HG02870 (cell line): ENCODE data around the gene POU4F2.

Experiments
- ATAC-seq: cut with Tn5 transposase; IDR thresholded peaks from one replicate; pipeline ENCODE4 v1.9.1; 2021; ENCODE audit warnings: mild to moderate bottlenecking, moderate library complexity; ENCODE audit not compliant: unreplicated experiment

POU4F2 gene, protein sequence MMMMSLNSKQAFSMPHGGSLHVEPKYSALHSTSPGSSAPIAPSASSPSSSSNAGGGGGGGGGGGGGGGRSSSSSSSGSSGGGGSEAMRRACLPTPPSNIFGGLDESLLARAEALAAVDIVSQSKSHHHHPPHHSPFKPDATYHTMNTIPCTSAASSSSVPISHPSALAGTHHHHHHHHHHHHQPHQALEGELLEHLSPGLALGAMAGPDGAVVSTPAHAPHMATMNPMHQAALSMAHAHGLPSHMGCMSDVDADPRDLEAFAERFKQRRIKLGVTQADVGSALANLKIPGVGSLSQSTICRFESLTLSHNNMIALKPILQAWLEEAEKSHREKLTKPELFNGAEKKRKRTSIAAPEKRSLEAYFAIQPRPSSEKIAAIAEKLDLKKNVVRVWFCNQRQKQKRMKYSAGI

GRCh38 chr4:146638786-146639505 is at the start of gene POU4F2:
Gene POU4F2 (plus strand): TSS chr4:146638893. CDS start chr4:146639141, 248 bp downstream.
- no peak for ATAC-seq

DNA sequence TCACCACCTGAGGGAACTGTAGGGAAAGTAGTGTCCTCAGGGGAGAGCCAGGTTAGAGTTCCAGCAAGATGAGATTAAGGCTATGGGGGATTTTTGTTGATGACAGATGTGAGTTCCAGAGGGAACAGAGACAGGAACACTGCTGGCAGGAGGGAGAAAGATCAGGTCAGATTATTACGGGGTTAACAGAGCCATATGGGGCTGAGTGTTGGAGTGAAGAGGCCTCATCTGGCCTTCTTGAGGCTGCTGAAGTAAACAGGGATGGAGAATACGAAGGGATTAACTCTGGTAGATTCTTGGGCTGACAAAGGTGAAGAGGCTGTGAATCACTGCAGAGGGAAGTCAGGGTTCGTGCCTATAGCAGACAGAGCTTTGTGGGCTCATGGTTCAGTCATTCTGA is 47.9 kb upstream of the POU4F2 start:
- ATAC-seq: no peak

DNA sequence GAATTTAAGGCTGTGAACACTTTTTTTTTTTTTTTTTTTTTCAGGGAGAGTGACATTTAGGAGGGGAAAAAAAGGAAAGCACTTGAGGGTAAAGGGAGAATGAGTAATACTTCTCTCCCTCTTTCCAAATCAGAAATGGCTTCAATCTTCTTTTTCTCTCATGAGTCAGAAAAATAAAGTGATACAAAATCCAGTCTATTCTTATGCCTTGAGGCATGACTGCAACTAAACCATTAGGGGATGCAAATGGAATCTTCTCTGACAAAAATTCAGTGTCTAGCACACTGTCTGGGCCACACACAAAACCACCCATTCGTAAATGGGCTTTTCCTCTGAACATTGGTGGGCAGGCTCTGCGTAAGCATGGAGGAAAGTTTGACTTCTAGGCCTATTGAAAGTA is 46.7 kb upstream of the POU4F2 start:
- ATAC-seq: no peak

- ATAC-seq: no peak
These were observed 5.8 kb upstream of the POU4F2 start for GRCh38 chr4:146632770-146633470.

- ATAC-seq: no peak
These were observed 5.3 kb upstream of the POU4F2 start for GRCh38 chr4:146633471-146633800.

GRCh38 chr4:146634825-146635224 is 3.9 kb upstream of the POU4F2 start:
- no peak for ATAC-seq

DNA sequence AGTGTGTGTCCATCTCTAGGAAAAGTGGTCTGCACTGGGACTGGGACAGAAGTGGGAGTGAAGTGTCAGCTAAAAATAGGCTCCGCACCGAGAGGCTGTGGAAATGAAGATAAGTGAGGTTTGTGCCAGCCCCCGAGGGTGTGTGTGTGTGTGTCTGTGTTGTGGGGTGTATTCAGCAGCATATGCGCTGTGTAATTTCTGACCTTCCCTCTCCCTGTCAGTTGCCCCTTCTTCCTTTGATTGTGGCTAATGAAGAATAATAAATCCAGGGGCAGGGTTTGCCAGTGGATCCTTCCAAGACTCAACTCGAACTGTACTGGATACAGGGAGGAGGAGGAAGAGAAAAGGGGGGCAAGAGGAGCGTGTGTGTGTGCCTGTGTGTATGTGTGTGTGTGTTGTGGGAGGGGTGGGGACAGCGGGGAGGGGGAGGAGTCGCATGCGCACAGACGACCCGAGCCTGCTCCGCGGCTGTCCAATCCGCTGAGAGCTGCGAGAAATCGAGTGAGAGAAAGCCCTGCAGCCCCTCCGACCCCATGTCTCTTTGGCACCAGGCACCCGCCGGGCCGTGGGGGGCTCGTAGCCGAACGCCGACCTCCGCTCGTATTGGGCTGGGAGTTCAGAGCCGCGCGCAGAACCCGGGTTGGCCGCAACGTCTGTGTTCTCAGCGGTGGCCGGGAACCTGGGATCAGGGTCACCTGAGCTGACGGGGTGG is 916 bp upstream of the POU4F2 start:
- no peak for ATAC-seq

- ATAC-seq: no peak
These were observed 334 bp upstream of the POU4F2 start for GRCh38 chr4:146638333-146638785.

DNA sequence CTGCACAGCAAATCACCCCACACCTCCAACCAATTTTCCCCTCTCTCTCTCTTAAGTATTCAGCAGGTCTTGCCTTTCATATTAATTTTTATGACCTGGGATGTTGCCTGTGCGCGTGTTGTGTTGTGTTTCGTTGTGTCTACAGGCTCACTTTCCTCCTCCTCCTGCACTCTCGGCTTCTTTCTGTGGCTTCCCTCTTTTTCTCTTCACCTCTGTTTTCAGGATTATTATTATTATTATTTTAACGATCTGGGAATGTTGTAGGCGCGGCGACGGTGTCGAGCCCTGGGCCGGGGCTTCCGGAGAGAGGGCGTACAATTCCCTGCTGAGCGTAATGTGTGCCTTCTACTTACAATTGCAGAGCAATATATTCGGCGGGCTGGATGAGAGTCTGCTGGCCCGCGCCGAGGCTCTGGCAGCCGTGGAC is 826 bp downstream of the POU4F2 start:
- ATAC-seq: no peak

DNA sequence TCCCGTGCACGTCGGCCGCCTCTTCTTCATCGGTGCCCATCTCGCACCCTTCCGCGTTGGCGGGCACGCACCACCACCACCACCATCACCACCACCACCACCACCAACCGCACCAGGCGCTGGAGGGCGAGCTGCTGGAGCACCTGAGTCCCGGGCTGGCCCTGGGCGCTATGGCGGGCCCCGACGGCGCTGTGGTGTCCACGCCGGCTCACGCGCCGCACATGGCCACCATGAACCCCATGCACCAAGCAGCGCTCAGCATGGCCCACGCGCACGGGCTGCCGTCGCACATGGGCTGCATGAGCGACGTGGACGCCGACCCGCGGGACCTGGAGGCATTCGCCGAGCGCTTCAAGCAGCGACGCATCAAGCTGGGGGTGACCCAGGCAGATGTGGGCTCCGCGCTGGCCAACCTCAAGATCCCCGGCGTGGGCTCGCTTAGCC is 1.4 kb downstream of the POU4F2 start:
- ATAC-seq: no peak

- ATAC-seq: no peak
These were observed 1.9 kb downstream of the POU4F2 start for GRCh38 chr4:146640465-146641061.

DNA sequence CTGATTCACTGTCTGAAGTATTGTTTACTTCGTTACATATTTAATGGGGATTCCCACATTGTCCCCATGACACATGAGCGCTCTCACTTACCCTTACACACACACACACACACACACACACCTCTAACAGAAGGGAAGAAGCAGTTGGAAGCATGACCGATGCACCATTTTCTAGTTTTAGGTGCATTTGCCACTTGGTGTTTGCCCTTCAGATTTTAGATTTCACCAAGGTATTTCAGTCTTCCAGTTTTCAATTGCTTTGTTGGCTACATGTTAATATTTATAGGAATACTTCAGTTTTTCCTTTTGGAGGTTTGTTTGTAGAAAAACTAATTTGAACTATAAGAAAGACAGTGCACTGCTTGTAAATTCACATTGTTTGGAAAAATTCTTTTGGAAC is 3.1 kb downstream of the POU4F2 start:
- no peak for ATAC-seq

DNA sequence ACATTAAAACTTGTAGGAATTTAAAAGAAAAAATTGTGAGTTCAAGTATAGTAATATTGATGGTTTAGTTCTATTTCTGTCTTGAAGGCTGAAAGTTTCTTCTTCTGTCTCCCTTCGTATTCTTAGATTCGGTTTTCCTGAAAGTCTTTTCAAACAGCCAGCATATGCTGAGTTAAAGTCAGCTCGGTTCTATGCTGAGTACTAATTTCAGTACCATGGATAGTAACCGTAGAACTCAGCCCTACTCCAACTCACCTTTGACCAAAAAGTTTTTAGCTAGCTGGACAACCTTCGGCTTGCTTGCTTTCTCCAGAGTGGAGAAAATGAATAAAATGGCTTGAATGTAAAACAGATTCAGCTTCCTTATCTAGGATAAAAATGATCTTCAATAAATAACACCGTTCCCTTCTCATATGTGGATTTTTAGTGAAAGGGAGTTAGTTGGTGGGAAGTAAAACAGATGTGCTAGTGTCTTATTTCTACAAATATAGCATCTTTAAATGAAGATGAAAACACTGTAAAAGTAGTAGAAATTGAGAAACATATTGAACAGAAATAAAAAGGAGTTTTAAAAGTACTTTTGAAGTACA is 5.2 kb downstream of the POU4F2 start:
- ATAC-seq: no peak

DNA sequence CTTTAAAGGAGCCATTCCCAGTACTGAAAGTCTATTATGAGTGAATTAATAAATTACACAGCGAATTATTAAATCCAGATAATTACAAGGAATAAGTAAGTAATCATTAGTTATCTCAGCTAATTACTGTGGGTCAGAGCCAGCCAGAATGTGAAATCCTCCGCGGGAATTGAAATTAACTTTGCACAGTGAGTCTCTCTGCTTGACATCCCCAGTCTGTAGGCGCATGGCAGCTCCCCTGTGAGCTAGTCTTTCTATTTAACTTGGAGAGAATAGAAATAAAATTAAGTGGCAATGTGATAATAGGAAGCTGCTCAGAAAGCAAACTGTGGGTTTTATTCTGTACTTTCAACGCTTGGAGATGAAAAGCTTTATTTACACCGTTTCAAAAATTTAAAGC is 7.2 kb downstream of the POU4F2 start:
- ATAC-seq: no peak

DNA sequence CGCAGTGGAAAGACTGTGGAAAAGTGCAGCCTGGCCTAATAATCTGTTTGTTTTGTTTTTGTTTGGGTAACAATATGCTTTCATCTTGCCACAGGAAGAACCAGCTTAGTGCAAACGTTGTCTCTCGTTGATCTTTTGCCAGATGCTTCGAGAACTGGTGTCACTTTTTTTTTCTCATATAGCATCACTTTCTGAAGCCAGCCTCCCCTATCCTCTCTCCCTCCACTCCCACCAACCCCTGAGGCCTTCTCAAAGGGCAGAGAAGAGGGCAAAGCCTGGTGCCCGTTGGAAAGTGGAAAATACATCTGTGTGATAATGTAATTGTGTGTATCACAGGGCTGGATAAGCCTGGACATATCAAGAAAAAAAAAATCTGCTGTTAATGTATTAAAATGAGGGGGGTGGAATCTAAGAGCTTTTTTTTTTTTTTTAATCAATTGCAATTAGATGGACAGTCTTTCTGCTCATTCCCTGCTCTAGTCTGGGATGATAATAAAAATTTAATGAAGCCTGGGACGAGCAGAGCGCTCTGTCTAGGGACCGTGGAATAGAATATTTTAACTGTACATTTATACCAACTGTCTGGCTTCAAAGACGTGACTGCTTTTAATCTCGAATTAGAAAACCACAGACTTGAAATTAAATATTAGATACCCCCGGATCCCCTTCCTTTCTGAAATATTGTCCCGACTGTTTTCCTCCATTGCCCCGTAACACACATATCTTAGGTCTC is 8.1 kb downstream of the POU4F2 start:
- ATAC-seq: no peak

DNA sequence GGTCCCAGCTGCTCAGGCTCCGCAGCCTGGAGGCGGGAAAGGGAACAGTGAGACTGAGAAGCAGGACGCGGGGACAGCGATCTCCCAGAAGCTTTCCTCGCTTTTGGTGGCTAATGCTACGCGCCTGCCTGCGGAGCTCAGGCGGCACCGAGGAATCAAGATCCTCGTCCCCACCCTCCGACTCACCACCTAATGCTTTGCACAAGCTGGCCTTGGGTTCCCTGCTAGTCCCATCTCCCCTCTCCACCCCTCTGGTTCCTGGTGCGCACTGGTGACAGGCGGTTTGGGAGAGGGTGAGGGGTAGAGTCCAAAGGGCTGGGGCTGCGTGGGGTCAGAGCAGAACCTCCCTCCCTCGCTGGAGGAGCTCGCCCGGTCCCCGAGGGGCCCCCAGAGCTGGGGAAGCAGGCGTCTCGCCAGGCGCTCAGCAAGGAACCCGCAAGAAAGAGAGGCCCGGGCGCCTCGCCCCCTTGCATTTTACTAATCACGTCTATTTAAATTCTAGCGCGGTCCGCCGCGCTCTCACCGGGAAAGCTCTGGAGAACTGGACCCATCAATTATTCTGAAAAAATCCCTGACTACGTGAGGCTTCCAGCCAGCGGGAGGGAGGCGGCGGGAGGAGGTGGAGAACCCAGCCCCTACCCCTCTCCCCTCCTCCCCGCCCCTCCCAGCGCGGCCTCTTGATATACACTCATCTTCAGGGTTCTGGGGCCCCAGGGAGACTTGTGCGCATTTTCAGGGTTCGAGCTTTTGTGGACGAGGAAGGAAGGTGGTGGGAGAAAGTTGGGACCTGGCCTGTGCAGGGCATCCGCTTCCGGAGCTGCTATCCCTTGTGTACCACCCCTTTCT is 9.1 kb downstream of the POU4F2 start:
- ATAC-seq: no peak

GRCh38 chr4:146648461-146648783 is 9.7 kb downstream of the POU4F2 start:
- no peak for ATAC-seq

- no peak for ATAC-seq
These were observed 10.5 kb downstream of the POU4F2 start for GRCh38 chr4:146649232-146649631.

DNA sequence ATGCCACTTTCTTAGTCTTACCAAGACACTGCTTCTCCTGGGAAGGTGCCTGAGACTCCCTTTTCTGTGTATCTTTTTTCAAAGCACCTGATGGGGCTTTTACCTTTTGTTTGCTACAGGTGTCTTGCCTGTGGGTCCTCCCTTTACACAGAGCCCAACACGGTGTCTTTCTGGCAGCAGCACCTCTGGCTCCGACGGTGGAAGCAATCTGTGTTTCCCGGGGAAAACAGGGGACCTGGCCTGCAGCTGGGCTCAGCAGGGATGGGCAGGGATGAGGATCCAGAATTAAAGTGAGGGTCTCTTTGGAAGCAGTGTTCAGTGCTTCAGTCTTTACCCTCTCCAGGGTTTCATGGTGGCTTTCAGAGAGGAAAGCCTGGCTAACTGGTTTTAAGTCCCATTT is 11.3 kb downstream of the POU4F2 start:
- no peak for ATAC-seq
